NCI-H2171 treated with DMSO at 0.1 percent for 48 hours (cell line): ENCODE results near the gene PCDHB11.
"Not testable (repeated sequence)": the region's sequence is repeated elsewhere in the genome, so short reads cannot be mapped to it uniquely, and the experiment has no call there.

Experiments used
- DNase-seq: peaks from one replicate; lab custom pipeline; 2025; lab: John Stamatoyannopoulos, UW

Gene PCDHB11

GRCh38 chr5:141186897-141187512 lies 12.4 kb upstream of the PCDHB11 start, which contains the start of gene PCDHB9:
PCDHB9 (plus strand) TSS chr5:141187161; CDS start chr5:141187319, 158 bp downstream.
- DNase-seq: peak; percentile 52

- DNase-seq: not testable (repeated sequence)
Measured at GRCh38 chr5:141188682-141189081, 10.7 kb upstream of the PCDHB11 start.

- DNase-seq: not testable (repeated sequence)
Measured at GRCh38 chr5:141189131-141189530, 10.3 kb upstream of the PCDHB11 start.

- DNase-seq: peak; percentile 45
Measured at GRCh38 chr5:141192110-141192725, 7.2 kb upstream of the PCDHB11 start, which contains the start of gene PCDHB10. PCDHB10 (plus strand) TSS chr5:141192353; CDS start chr5:141192553, 200 bp downstream.

- not testable (repeated sequence) for DNase-seq
Measured at GRCh38 chr5:141194332-141194731, 5.1 kb upstream of the PCDHB11 start.

GRCh38 chr5:141196363-141196762 lies 3.1 kb upstream of the PCDHB11 start:
- no peak for DNase-seq

- not testable (repeated sequence) for DNase-seq
Measured at GRCh38 chr5:141201126-141201525, 1.7 kb downstream of the PCDHB11 start.

- DNase-seq: not testable (repeated sequence)
Measured at GRCh38 chr5:141201646-141202045, 2.2 kb downstream of the PCDHB11 start.

GRCh38 chr5:141208478-141208877 lies 9.1 kb downstream of the PCDHB11 start, which contains the start of gene PCDHB12:
PCDHB12 (plus strand) TSS chr5:141208719; CDS start chr5:141208908, 189 bp downstream.
- DNase-seq: peak; percentile 7

GRCh38 chr5:141210281-141210680 lies 10.9 kb downstream of the PCDHB11 start:
- DNase-seq: not testable (repeated sequence)

GRCh38 chr5:141210849-141211248 lies 11.4 kb downstream of the PCDHB11 start:
- not testable (repeated sequence) for DNase-seq

- not testable (repeated sequence) for DNase-seq
Measured at GRCh38 chr5:141213656-141214339, 14.4 kb downstream of the PCDHB11 start, which contains the start of gene PCDHB13. PCDHB13 (plus strand) TSS chr5:141213919; CDS start chr5:141214124, 205 bp downstream.

GRCh38 chr5:141214583-141214982 lies 15.2 kb downstream of the PCDHB11 start:
- not testable (repeated sequence) for DNase-seq

- DNase-seq: not testable (repeated sequence)
Measured at GRCh38 chr5:141215504-141215903, 16.1 kb downstream of the PCDHB11 start.

GRCh38 chr5:141216035-141216434 lies 16.6 kb downstream of the PCDHB11 start:
- DNase-seq: not testable (repeated sequence)

- peak; percentile 52 for DNase-seq
Measured at GRCh38 chr5:141223112-141223783, 23.8 kb downstream of the PCDHB11 start, which contains the start of gene PCDHB14. PCDHB14 (plus strand) TSS chr5:141223343; CDS start chr5:141223506, 163 bp downstream.

GRCh38 chr5:141224844-141225243 lies 25.4 kb downstream of the PCDHB11 start:
- not testable (repeated sequence) for DNase-seq

GRCh38 chr5:141225421-141225820 lies 26.0 kb downstream of the PCDHB11 start:
- not testable (repeated sequence) for DNase-seq

GRCh38 chr5:141234109-141234667 lies 34.8 kb downstream of the PCDHB11 start:
- DNase-seq: no peak

- not testable (repeated sequence) for DNase-seq
Measured at GRCh38 chr5:141235922-141236321, 36.5 kb downstream of the PCDHB11 start.
